ENCODE results near the gene ATP2A3.

Gene ATP2A3

DNA sequence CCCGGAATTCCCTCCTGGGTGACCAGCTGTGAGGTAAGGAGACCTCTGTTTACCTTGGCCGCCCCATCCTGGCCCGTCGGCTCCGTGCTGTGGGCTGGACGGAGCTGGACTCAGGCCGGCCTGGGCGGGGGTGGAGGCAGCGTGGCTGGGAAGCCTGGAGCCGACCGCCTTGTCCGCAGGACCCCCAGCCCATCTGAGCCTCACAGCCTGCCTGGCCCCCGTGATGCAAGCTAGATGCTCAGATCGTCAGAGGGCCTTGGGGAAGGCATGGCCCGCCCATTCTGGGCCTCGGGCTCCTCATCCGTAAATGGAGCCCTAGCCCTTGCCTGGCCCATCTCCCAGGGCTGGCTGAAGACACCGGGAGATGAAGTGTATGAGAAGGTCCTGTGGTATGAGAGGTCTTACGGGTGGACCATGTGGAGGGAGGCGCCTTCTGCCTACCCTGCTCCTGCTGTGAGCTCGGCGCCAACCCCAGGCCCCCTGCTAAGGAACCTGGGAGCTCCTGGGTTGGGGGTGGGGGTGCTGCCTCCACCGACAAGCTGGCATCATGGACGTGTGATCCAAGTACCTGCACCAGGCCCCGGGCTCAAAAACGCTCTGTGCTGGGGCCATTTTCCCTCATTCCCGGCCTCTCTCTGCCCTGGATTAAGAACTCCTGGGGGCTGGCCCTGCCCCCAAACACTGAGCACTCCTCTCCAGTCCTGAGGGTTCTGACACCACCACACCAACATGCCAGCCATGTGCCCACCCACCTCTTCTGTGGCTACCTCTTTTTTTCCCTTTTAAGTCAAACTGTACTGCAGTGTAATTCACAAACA, 42.5 kb downstream of the ATP2A3 start:
- Histone ChIP-seq H3K36me3 (ENCODE audit: control insufficient read depth, insufficient read depth, low read length) (peaks cover 25% of the 10 kb centered on the region), H3K27me3 (replicated peaks; ENCODE audit: control insufficient read depth, insufficient read depth, low read length, poor library complexity, severe bottlenecking) (no peaks in the 10 kb centered on the region), H3K4me1 (ENCODE audit: control insufficient read depth, insufficient read depth, low read length, poor library complexity, severe bottlenecking) (peaks cover 6% of the 10 kb centered on the region), H3K9me3 (ENCODE audit: control insufficient read depth, low read length) (no peaks in the 10 kb centered on the region), H3K4me3 (ENCODE audit: insufficient read depth, low read depth, low read length, poor library complexity, severe bottlenecking) (no peak overlapping the region), H3K27ac (ENCODE audit: insufficient read depth, low read length, poor library complexity, severe bottlenecking) (no peak overlapping the region)
- no peak for DNase-seq

DNA sequence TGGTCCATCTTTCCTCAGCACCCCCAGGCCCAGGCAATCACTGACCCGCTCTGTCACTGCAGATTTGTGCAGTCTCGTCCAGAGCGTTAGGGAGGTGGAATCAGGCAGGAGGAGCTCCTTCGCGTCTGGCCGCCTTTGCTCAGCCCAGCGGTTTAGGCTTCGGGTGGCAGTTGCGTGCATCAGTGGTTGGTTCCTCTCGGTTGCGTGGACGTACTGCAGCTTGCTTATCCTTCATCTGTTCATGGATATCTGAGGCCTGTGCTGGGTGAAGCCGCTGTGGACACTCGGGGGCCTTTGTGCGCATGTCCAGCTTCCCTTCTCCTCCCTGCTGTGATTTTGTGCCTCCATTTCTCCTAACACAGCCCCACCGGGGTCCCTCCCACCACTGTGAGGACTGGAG, 43.2 kb downstream of the ATP2A3 start:
- Histone ChIP-seq H3K27me3 (replicated peaks; ENCODE audit: control insufficient read depth, insufficient read depth, low read length, poor library complexity, severe bottlenecking) (no peaks in the 10 kb centered on the region), H3K27ac (ENCODE audit: insufficient read depth, low read length, poor library complexity, severe bottlenecking) (no peak overlapping the region), H3K4me1 (ENCODE audit: control insufficient read depth, insufficient read depth, low read length, poor library complexity, severe bottlenecking) (peaks cover 13% of the 10 kb centered on the region), H3K9me3 (ENCODE audit: control insufficient read depth, low read length) (no peaks in the 10 kb centered on the region), H3K36me3 (ENCODE audit: control insufficient read depth, insufficient read depth, low read length) (peaks cover 21% of the 10 kb centered on the region), H3K4me3 (ENCODE audit: insufficient read depth, low read depth, low read length, poor library complexity, severe bottlenecking) (no peak overlapping the region)
- no peak for DNase-seq

DNA sequence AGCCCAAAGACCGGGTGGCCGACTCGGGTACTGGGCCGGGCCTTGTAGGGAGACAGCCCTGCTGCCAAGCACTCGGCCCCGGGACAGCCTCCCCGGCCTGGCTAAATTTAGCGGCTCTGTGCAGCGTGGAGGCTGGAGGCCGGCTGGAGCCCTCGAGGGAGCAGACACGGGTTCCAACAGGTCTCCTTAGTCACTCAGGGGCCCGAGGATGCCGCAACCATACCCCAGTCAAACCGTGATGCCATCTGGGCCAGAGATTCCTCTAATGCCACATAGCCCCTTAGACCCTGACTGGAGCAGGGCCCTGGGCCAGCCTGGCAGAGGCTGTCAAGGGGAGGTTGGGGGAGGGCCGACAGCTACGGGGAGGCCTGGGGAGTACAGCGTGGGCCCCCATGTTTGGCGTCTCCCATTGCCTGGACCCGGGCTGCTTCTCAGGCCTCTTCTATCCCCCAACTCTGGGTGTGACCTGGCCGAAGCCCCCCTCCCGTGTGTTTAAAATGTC, 45.1 kb downstream of the ATP2A3 start:
- Histone ChIP-seq H3K27me3 (replicated peaks; ENCODE audit: control insufficient read depth, insufficient read depth, low read length, poor library complexity, severe bottlenecking) (no peaks in the 10 kb centered on the region), H3K4me3 (ENCODE audit: insufficient read depth, low read depth, low read length, poor library complexity, severe bottlenecking) (no peak overlapping the region), H3K4me1 (ENCODE audit: control insufficient read depth, insufficient read depth, low read length, poor library complexity, severe bottlenecking) (peaks cover 20% of the 10 kb centered on the region), H3K9me3 (ENCODE audit: control insufficient read depth, low read length) (no peaks in the 10 kb centered on the region), H3K36me3 (ENCODE audit: control insufficient read depth, insufficient read depth, low read length) (peaks cover 2% of the 10 kb centered on the region), H3K27ac (ENCODE audit: insufficient read depth, low read length, poor library complexity, severe bottlenecking) (no peak overlapping the region)
- DNase-seq = no peak

- Histone ChIP-seq H3K4me3 (ENCODE audit: insufficient read depth, low read depth, low read length, poor library complexity, severe bottlenecking) (no peak overlapping the region), H3K27ac (ENCODE audit: insufficient read depth, low read length, poor library complexity, severe bottlenecking) (no peak overlapping the region), H3K4me1 (ENCODE audit: control insufficient read depth, insufficient read depth, low read length, poor library complexity, severe bottlenecking) (peaks cover 26% of the 10 kb centered on the region), H3K27me3 (replicated peaks; ENCODE audit: control insufficient read depth, insufficient read depth, low read length, poor library complexity, severe bottlenecking) (no peaks in the 10 kb centered on the region), H3K36me3 (ENCODE audit: control insufficient read depth, insufficient read depth, low read length) (no peaks in the 10 kb centered on the region), H3K9me3 (ENCODE audit: control insufficient read depth, low read length) (no peaks in the 10 kb centered on the region)
- no peak for DNase-seq
Observed at GRCh38 chr17:3918372-3919122, 45.7 kb downstream of the ATP2A3 start.

DNA sequence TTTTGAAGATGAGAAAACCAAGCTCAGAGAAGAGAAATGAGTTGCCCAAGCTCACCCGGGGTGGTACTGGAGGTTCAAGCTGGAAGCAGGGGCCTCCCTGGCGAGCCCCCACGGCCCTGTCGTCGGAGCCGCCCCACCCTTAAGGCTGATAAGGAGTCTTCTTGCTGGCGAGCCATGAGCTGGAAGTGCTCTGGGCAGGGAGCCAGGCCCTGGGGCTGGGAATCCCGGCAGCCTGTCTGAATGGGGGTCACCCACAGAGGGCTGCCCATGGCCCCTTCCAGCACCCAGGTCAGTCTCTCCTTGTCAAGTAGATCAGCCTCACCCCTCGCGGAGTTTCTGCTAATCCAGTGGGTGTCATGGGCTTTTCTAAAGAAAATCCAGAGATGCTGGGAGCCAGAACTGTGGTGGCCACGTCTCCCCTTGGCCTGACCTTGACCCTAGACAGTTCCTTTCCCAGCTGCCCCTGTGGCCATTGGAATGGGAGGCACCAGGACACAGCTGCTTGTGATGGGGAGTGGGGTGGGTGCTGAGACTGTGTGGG, 46.8 kb downstream of the ATP2A3 start:
- Histone ChIP-seq H3K4me3 (ENCODE audit: insufficient read depth, low read depth, low read length, poor library complexity, severe bottlenecking) (no peak overlapping the region), H3K4me1 (ENCODE audit: control insufficient read depth, insufficient read depth, low read length, poor library complexity, severe bottlenecking) (peaks cover 28% of the 10 kb centered on the region), H3K27me3 (replicated peaks; ENCODE audit: control insufficient read depth, insufficient read depth, low read length, poor library complexity, severe bottlenecking) (no peaks in the 10 kb centered on the region), H3K9me3 (ENCODE audit: control insufficient read depth, low read length) (no peaks in the 10 kb centered on the region), H3K27ac (ENCODE audit: insufficient read depth, low read length, poor library complexity, severe bottlenecking) (no peak overlapping the region), H3K36me3 (ENCODE audit: control insufficient read depth, insufficient read depth, low read length) (no peaks in the 10 kb centered on the region)
- no peak for DNase-seq

GRCh38 chr17:3916825-3917224, 47.4 kb downstream of the ATP2A3 start:
- H3K9me3 ChIP-seq (ENCODE audit: control insufficient read depth, low read length) = no peaks in the 10 kb centered on the region
- H3K27ac ChIP-seq (ENCODE audit: insufficient read depth, low read length, poor library complexity, severe bottlenecking) = no peak overlapping the region
- no peak for DNase-seq
- H3K4me1 ChIP-seq (ENCODE audit: control insufficient read depth, insufficient read depth, low read length, poor library complexity, severe bottlenecking) = peaks cover 28% of the 10 kb centered on the region
- no peak overlapping the region for H3K4me3 ChIP-seq (ENCODE audit: insufficient read depth, low read depth, low read length, poor library complexity, severe bottlenecking)
- no peaks in the 10 kb centered on the region for H3K36me3 ChIP-seq (ENCODE audit: control insufficient read depth, insufficient read depth, low read length)
- no peaks in the 10 kb centered on the region for H3K27me3 ChIP-seq (replicated peaks; ENCODE audit: control insufficient read depth, insufficient read depth, low read length, poor library complexity, severe bottlenecking)

GRCh38 chr17:3915995-3916696, 48.1 kb downstream of the ATP2A3 start, which contains the start of gene P2RX1:
Gene P2RX1 (minus strand): TSS chr17:3916465. CDS start chr17:3916225, 240 bp downstream.
- no peak within 1 kb of the TSS for H3K4me3 ChIP-seq (ENCODE audit: insufficient read depth, low read depth, low read length, poor library complexity, severe bottlenecking)
- H3K36me3 ChIP-seq (ENCODE audit: control insufficient read depth, insufficient read depth, low read length) = no peaks in the 10 kb centered on the region
- H3K27ac ChIP-seq (ENCODE audit: insufficient read depth, low read length, poor library complexity, severe bottlenecking) = no peak within 1 kb of the TSS
- DNase-seq = peak in 1 of 3 donors; percentile 24
- no peaks in the 10 kb centered on the region for H3K9me3 ChIP-seq (ENCODE audit: control insufficient read depth, low read length)
- no peaks in the 10 kb centered on the region for H3K27me3 ChIP-seq (replicated peaks; ENCODE audit: control insufficient read depth, insufficient read depth, low read length, poor library complexity, severe bottlenecking)
- H3K4me1 ChIP-seq (ENCODE audit: control insufficient read depth, insufficient read depth, low read length, poor library complexity, severe bottlenecking) = peaks cover 28% of the 10 kb centered on the region

DNA sequence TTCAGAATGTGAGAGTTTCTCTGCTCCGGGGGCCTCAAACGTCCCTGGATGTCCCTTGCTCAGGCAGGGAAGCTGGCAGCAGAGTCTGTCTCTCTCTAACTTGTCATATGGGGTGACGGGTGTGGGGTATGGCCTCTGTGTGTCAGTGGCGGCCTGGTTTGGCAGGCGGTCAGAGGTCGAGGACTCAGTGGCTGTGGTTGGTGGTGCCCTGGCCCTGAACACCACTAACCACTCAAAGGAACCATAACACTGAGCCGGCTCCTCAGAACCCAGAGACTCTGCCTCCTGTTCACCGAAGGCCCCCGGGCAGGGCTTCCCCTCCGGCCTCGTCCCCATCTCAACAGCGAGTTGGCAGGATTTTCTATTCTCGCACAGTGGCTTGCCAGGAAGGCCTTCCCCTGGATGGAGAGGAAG, 48.6 kb downstream of the ATP2A3 start:
- Histone ChIP-seq H3K36me3 (ENCODE audit: control insufficient read depth, insufficient read depth, low read length) (no peaks in the 10 kb centered on the region), H3K27ac (ENCODE audit: insufficient read depth, low read length, poor library complexity, severe bottlenecking) (no peak overlapping the region), H3K27me3 (replicated peaks; ENCODE audit: control insufficient read depth, insufficient read depth, low read length, poor library complexity, severe bottlenecking) (no peaks in the 10 kb centered on the region), H3K4me3 (ENCODE audit: insufficient read depth, low read depth, low read length, poor library complexity, severe bottlenecking) (no peak overlapping the region), H3K9me3 (ENCODE audit: control insufficient read depth, low read length) (no peaks in the 10 kb centered on the region), H3K4me1 (ENCODE audit: control insufficient read depth, insufficient read depth, low read length, poor library complexity, severe bottlenecking) (peaks cover 28% of the 10 kb centered on the region)
- no peak for DNase-seq

GRCh38 chr17:3914312-3914670, 49.9 kb downstream of the ATP2A3 start:
- no peak overlapping the region for H3K4me3 ChIP-seq (ENCODE audit: insufficient read depth, low read depth, low read length, poor library complexity, severe bottlenecking)
- no peak for DNase-seq
- H3K4me1 ChIP-seq (ENCODE audit: control insufficient read depth, insufficient read depth, low read length, poor library complexity, severe bottlenecking) = peaks cover 28% of the 10 kb centered on the region
- H3K27ac ChIP-seq (ENCODE audit: insufficient read depth, low read length, poor library complexity, severe bottlenecking) = no peak overlapping the region
- no peaks in the 10 kb centered on the region for H3K9me3 ChIP-seq (ENCODE audit: control insufficient read depth, low read length)
- no peaks in the 10 kb centered on the region for H3K27me3 ChIP-seq (replicated peaks; ENCODE audit: control insufficient read depth, insufficient read depth, low read length, poor library complexity, severe bottlenecking)
- no peaks in the 10 kb centered on the region for H3K36me3 ChIP-seq (ENCODE audit: control insufficient read depth, insufficient read depth, low read length)

Data from effector memory CD4-positive, alpha-beta T cell (primary cell).